HG03442 (cell line): ENCODE data around the gene ERG.

Source experiments
- ATAC-seq: cut with Tn5 transposase; IDR thresholded peaks from one replicate; pipeline ENCODE4 v1.9.1; 2021; ENCODE audit warnings: mild to moderate bottlenecking, moderate library complexity; ENCODE audit not compliant: unreplicated experiment

The ERG gene

GRCh38 chr21:38500073-38500472 is 1.8 kb upstream of the ERG start:
- no peak for ATAC-seq

GRCh38 chr21:38499296-38499695 is 1.0 kb upstream of the ERG start:
- no peak for ATAC-seq

- no peak for ATAC-seq
Observed at GRCh38 chr21:38496224-38496623, 2.1 kb downstream of the ERG start.

- ATAC-seq = no peak
Observed at GRCh38 chr21:38495696-38496095, 2.6 kb downstream of the ERG start.

GRCh38 chr21:38495242-38495641 is 3.0 kb downstream of the ERG start:
- no peak for ATAC-seq

- no peak for ATAC-seq
Observed at GRCh38 chr21:38494703-38495102, 3.6 kb downstream of the ERG start.

- no peak for ATAC-seq
Observed at GRCh38 chr21:38494251-38494642, 4.0 kb downstream of the ERG start.

- ATAC-seq = no peak
Observed at GRCh38 chr21:38493549-38494250, 4.6 kb downstream of the ERG start.

- no peak for ATAC-seq
Observed at GRCh38 chr21:38492007-38492406, 6.3 kb downstream of the ERG start.

- no peak for ATAC-seq
Observed at GRCh38 chr21:38491536-38491935, 6.7 kb downstream of the ERG start.

GRCh38 chr21:38490411-38491020 is 7.8 kb downstream of the ERG start:
- ATAC-seq = no peak

GRCh38 chr21:38489729-38490128 is 8.5 kb downstream of the ERG start:
- no peak for ATAC-seq

- ATAC-seq = no peak
Observed at GRCh38 chr21:38489271-38489652, 9.0 kb downstream of the ERG start.

- ATAC-seq = no peak
Observed at GRCh38 chr21:38488640-38489270, 9.5 kb downstream of the ERG start.

GRCh38 chr21:38487901-38488639 is 10.2 kb downstream of the ERG start:
- no peak for ATAC-seq

- no peak for ATAC-seq
Observed at GRCh38 chr21:38486706-38487105, 11.6 kb downstream of the ERG start.

GRCh38 chr21:38486221-38486620 is 12.1 kb downstream of the ERG start:
- no peak for ATAC-seq

GRCh38 chr21:38479641-38480525 is 18.4 kb downstream of the ERG start:
- no peak for ATAC-seq

- ATAC-seq = no peak
Observed at GRCh38 chr21:38478782-38479181, 19.5 kb downstream of the ERG start.

GRCh38 chr21:38477226-38477625 is 21.1 kb downstream of the ERG start:
- ATAC-seq = no peak

GRCh38 chr21:38476385-38476784 is 21.9 kb downstream of the ERG start:
- no peak for ATAC-seq
